Measurements from ENCODE around the gene SYT9. TPM values are rescaled to one million over a fixed set of nuclear protein-coding genes. Genes with fewer than 3 reads are reported as not detected.

Gene SYT9
- total and polyA plus RNA-seq, 2 donors (not counting 1 experiment from before 2014, with no cell fraction given): not detected

- Histone ChIP-seq H3K79me2 (ENCODE audit: control insufficient read depth, insufficient read depth, low read length) (no peaks in the 10 kb centered on the region), H3K4me3 (ENCODE audit: control extremely low read depth in 1 of 5, extremely low read depth in 1 of 5, insufficient read depth in 1 of 5, low read depth in 2 of 5, low read length in 4 of 5) (no peak overlapping the region), H2AFZ (ENCODE audit: insufficient read depth, low read depth, low read length, poor library complexity, severe bottlenecking) (no peak overlapping the region), H3K4me2 (replicated peaks; ENCODE audit: low read depth, low read length, poor library complexity, severe bottlenecking) (no peak overlapping the region), H3K9ac (ENCODE audit: low read length) (no peak overlapping the region), H3K27me3 (replicated peaks in 1 of 4; ENCODE audit: control extremely low read depth in 1 of 4, control insufficient read depth in 3 of 4, insufficient read depth in 4 of 4, low read length in 3 of 4) (peaks cover 0 to 14% (median 0%) of the 10 kb centered on the region in 4 experiments), H3K9me3 (ENCODE audit: control extremely low read depth in 1 of 3, control insufficient read depth in 2 of 3, insufficient read depth in 1 of 3, low read length in 2 of 3) (peaks cover 0 to 4% (median 0%) of the 10 kb centered on the region in 3 donors), H3K27ac (ENCODE audit: low read length in 2 of 2) (no peak overlapping the region), H3K36me3 (replicated peaks in 1 of 2; ENCODE audit: control extremely low read depth in 1 of 2, control insufficient read depth in 1 of 2, extremely low read depth in 1 of 2, insufficient read depth in 2 of 2, low read length in 1 of 2) (no peaks in the 10 kb centered on the region), H4K20me1 (ENCODE audit: control insufficient read depth, insufficient read depth, low read length, poor library complexity, severe bottlenecking) (no peaks in the 10 kb centered on the region), H3K4me1 (ENCODE audit: control insufficient read depth in 2 of 2, insufficient read depth in 2 of 2, low read length in 2 of 2) (no peaks in the 10 kb centered on the region)
- Mint-ChIP-seq H3K27ac (no peak overlapping the region), H3K27me3 (peaks cover 31% of the 10 kb centered on the region), H3K4me1 (no peaks in the 10 kb centered on the region), H3K9me3 (ENCODE audit: insufficient read depth) (peaks cover 7% of the 10 kb centered on the region), H3K4me3 (no peak overlapping the region)
- no peak for ATAC-seq (ENCODE audit: low read depth)
- POLR2A ChIA-PET: no interaction called here
- WGBS (ENCODE audit: insufficient coverage): 63% methylated on average over 5 of the region's 7 CpGs
- intact Hi-C loops (cut with micrococcal nuclease): no loop called here
- CTCF ChIA-PET: no interaction called here
- no peak for DNase-seq
- TF ChIP-seq CTCF (IDR thresholded peaks at IDR 0.05) (no peak), EZH2 (IDR thresholded peaks at IDR 0.05; ENCODE audit: borderline replicate concordance, insufficient read depth, low read depth, low read length, poor library complexity, severe bottlenecking) (no peak)
These were observed 70.1 kb downstream of the SYT9 start for GRCh38 chr11:7321473-7322450.

- TF ChIP-seq CTCF (IDR thresholded peaks at IDR 0.05) (no peak), EZH2 (IDR thresholded peaks at IDR 0.05; ENCODE audit: borderline replicate concordance, insufficient read depth, low read depth, low read length, poor library complexity, severe bottlenecking) (no peak)
- peaks cover 15% of the 10 kb centered on the region for H3K27me3 Mint-ChIP-seq
- no peak overlapping the region for H2AFZ ChIP-seq (ENCODE audit: insufficient read depth, low read depth, low read length, poor library complexity, severe bottlenecking)
- no CpG with 5 or more reads among the region's 1 CpG for WGBS (ENCODE audit: insufficient coverage)
- POLR2A ChIA-PET: no interaction called here
- no peak overlapping the region for H3K4me3 ChIP-seq (ENCODE audit: control extremely low read depth in 1 of 5, extremely low read depth in 1 of 5, insufficient read depth in 1 of 5, low read depth in 2 of 5, low read length in 4 of 5)
- ATAC-seq (ENCODE audit: low read depth) (no peak), DNase-seq (no peak)
- H3K27me3 ChIP-seq (replicated peaks in 1 of 4; ENCODE audit: control extremely low read depth in 1 of 4, control insufficient read depth in 3 of 4, insufficient read depth in 4 of 4, low read length in 3 of 4): peaks cover 0 to 3% (median 0%) of the 10 kb centered on the region in 4 experiments
- no peaks in the 10 kb centered on the region for H3K79me2 ChIP-seq (ENCODE audit: control insufficient read depth, insufficient read depth, low read length)
- intact Hi-C loops (cut with micrococcal nuclease): no loop called here
- no peak overlapping the region for H3K4me2 ChIP-seq (replicated peaks; ENCODE audit: low read depth, low read length, poor library complexity, severe bottlenecking)
- H4K20me1 ChIP-seq (ENCODE audit: control insufficient read depth, insufficient read depth, low read length, poor library complexity, severe bottlenecking): no peaks in the 10 kb centered on the region
- H3K4me3 Mint-ChIP-seq: no peak overlapping the region
- no peak overlapping the region for H3K9ac ChIP-seq (ENCODE audit: low read length)
- H3K9me3 ChIP-seq (ENCODE audit: control extremely low read depth in 1 of 3, control insufficient read depth in 2 of 3, insufficient read depth in 1 of 3, low read length in 2 of 3): peaks cover 0 to 1% (median 0%) of the 10 kb centered on the region in 3 donors
- H3K4me1 ChIP-seq (ENCODE audit: control insufficient read depth in 2 of 2, insufficient read depth in 2 of 2, low read length in 2 of 2): no peaks in the 10 kb centered on the region
- H3K36me3 ChIP-seq (replicated peaks in 1 of 2; ENCODE audit: control extremely low read depth in 1 of 2, control insufficient read depth in 1 of 2, extremely low read depth in 1 of 2, insufficient read depth in 2 of 2, low read length in 1 of 2): no peaks in the 10 kb centered on the region
- no peaks in the 10 kb centered on the region for H3K9me3 Mint-ChIP-seq (ENCODE audit: insufficient read depth)
- H3K4me1 Mint-ChIP-seq: no peaks in the 10 kb centered on the region
- no peak overlapping the region for H3K27ac ChIP-seq (ENCODE audit: low read length in 2 of 2)
- H3K27ac Mint-ChIP-seq: no peak overlapping the region
- CTCF ChIA-PET: no interaction called here
These were observed 80.7 kb downstream of the SYT9 start for GRCh38 chr11:7332451-7332850.

All from B cell (primary cell).